Adrenal gland (tissue), 12 donors: ENCODE results near the gene SNF8. TPM values are rescaled to one million over a fixed set of nuclear protein-coding genes. Genes with fewer than 3 reads are reported as not detected.

ENCODE experiments used
- DNase-seq, 7 donors: peaks; one replicate each; pipeline ENCODE4 v3.0.0-alpha.2; 2019 to 2020
- H3K27ac ChIP-seq, 5 donors: fragments of 200-600 bp; sonication (generic) in 4 of 5; 1 replicate in 3 of 5; 2 replicates in 2 of 5; pipeline versions ENCODE4 v1.5.1 to v1.8.0; 2016 to 2020; ENCODE audit warnings: mild to moderate bottlenecking in 1 of 5
- H3K27me3 ChIP-seq: fragments of 200-600 bp; 2 replicates; pipeline ENCODE4 v1.8.0; 2021
- H3K36me3 ChIP-seq, 2 donors: fragments of 200-600 bp; replicated peaks in 1 of 2; 1 replicate in 1 of 2; 2 replicates in 1 of 2; pipeline versions ENCODE4 v1.5.1 to v1.8.0; 2018 to 2022
- H3K4me1 ChIP-seq, 2 donors: fragments of 200-600 bp; replicated peaks in 1 of 2; 1 replicate in 1 of 2; 2 replicates in 1 of 2; pipeline versions ENCODE4 v1.5.1 to v1.8.0; 2018 to 2021
- H3K4me3 ChIP-seq, 4 donors: fragments of 200-600 bp; sonication (generic) in 3 of 4; one replicate each; pipeline ENCODE4 v1.5.1; 2016 to 2018
- H3K9me3 ChIP-seq, 3 donors: fragments of 200-600 bp; sonication (generic) in 1 of 3; replicated peaks in 1 of 3; 1 replicate in 2 of 3; 2 replicates in 1 of 3; pipeline versions ENCODE4 v1.5.1 to v1.8.0; 2016 to 2021
- POLR2A ChIP-seq, 2 donors: fragments of 450-650 bp; IDR thresholded peaks; one replicate each; pipeline ENCODE4 v1.6.1; 2017; ENCODE audit warnings: antibody characterized with exemption in 2 of 2, mild to moderate bottlenecking in 2 of 2, moderate library complexity in 1 of 2
- WGBS, 4 donors: extraction: QIAGEN DNeasy Blood & Tissue Kit in 2 of 4; methylation state at CpG; one replicate each; pipeline versions ENCODE4 v1.1.5 to v1.1.7; 2013 to 2017; 5-methylcytosine and 5-hydroxymethylcytosine counted together
- intact Hi-C, 2 donors: fragments of 100-400 bp; cut with DNase I; formaldehyde crosslinking; loops; one replicate each; pipeline versions ENCODE4 v1.14.1 to v1.15.0; 2022 to 2023
- polyA plus RNA-seq, 3 donors: library from polyadenylated mRNA; stranded (reverse); fragments of 200-250 nt in 2 of 3; fragments of 350-450 nt in 1 of 3; fragmentation: Illumina TruSeq in 1 of 3; extraction: RNeasy Lipid Tissue Mini Kit (QIAGEN cat#74804) in 1 of 3; gene quantifications; one replicate each; pipeline ENCODE4 v1.2.3, GENCODE V29; 2013 to 2014
- total RNA-seq, 9 donors: library from RNA; depleted of rRNA in 4 of 9; stranded (reverse); fragments of >200 nt in 4 of 9; fragments of 120-200 nt in 1 of 9; fragmentation: NEBNext Ultra II Directional in 1 of 9; extraction: Animal tissue kit (Norgen Biotek cat#: 25700) in 1 of 9; gene quantifications; one replicate each; pipeline versions ENCODE4 v1.1.0 to v1.2.4, GENCODE V29; 2013 to 2023
- TF ChIP-seq, protein P1 (sequence below), 6 experiments: fragments of 450-650 bp in 4 of 6; fragments of 200-600 bp in 2 of 6; sonication (generic) in 1 of 6; IDR thresholded peaks; 1 replicate in 5 of 6; 2 replicates in 1 of 6; pipeline versions ENCODE4 v1.5.1 to v1.8.0; 2016 to 2021; ENCODE audit warnings: antibody characterized with exemption in 6 of 6, mild to moderate bottlenecking in 2 of 6, moderate library complexity in 1 of 6
- donor health status: healthy with polysubstance abuse.
- donor health status: Bipolar disorder and iron deficiency.
- donor health status: DM: yes; HTN: yes; CAD: no.
- donor health status: DM: no; HTN: no; CAD: no.
- donor health status: DM: no; HTN: no; CAD: no.
- donor health status: DM: yes; HTN: yes; CAD: no.

SNF8 gene
- total and polyA plus RNA-seq, 12 donors = 52.0 to 160 (median 102) TPM

DNA sequence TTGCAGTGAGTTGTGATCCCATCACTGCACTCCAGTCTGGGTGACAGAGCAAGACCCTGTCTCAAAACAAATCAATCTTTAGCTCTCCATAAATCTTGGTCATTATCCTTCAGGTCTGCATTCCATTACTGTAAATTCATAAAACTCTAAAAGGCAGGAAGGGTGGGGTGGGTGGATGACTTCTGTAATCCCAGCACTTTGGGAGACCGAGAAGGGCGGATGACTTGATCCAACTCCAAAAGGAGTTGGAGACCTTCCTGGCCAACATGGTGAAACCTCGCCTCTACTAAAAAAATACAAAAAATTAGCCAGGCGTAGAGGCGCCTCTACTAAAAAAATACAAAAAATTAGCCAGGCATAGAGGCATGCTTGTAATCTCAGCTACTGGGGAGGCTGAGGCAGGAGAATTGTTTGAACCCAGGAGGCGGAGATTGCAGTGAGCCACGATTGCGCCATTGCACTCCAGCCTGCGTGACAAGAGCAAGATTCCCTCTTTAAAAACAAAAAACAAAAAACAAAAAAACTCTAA, 38.6 kb downstream of the SNF8 start:
- Histone ChIP-seq H3K9me3 (no peaks in the 10 kb centered on the region), H3K36me3 (peaks cover 0 to 8% of the 10 kb centered on the region in 2 donors), H3K27me3 (no peaks in the 10 kb centered on the region), H3K4me1 (peaks cover 16 to 18% of the 10 kb centered on the region in 2 donors), H3K4me3 (no peak overlapping the region), H3K27ac (no peak overlapping the region)
- DNase-seq = no peak
- intact Hi-C loops = no loop called here
- 68 to 91% (median 80%) methylated on average over 9 of the region's 9 CpGs for WGBS, 4 donors
- TF ChIP-seq POLR2A (IDR thresholded peaks at IDR 0.05) = no peak
- TF ChIP-seq, protein P1, sequence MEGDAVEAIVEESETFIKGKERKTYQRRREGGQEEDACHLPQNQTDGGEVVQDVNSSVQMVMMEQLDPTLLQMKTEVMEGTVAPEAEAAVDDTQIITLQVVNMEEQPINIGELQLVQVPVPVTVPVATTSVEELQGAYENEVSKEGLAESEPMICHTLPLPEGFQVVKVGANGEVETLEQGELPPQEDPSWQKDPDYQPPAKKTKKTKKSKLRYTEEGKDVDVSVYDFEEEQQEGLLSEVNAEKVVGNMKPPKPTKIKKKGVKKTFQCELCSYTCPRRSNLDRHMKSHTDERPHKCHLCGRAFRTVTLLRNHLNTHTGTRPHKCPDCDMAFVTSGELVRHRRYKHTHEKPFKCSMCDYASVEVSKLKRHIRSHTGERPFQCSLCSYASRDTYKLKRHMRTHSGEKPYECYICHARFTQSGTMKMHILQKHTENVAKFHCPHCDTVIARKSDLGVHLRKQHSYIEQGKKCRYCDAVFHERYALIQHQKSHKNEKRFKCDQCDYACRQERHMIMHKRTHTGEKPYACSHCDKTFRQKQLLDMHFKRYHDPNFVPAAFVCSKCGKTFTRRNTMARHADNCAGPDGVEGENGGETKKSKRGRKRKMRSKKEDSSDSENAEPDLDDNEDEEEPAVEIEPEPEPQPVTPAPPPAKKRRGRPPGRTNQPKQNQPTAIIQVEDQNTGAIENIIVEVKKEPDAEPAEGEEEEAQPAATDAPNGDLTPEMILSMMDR (IDR thresholded peaks at IDR 0.05) = no peak

DNA sequence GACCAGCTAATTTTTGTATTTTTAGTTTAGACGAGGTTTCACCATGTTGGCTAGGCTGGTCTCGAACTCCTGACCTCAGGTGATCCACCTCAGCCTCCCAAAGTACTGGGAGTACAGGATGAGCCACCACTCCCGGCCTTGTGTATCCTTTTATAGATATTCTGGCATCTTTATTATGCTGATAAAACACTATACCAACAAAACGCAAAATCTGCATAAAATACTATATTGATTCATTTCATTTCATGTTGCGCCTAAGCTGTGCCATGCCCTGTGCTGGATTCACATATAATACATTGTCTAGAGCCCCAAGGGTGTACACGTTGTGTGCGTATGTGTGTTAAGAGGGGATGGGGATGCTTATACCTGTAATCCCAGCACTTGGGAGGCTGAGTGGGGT, 40.2 kb downstream of the SNF8 start:
- Histone ChIP-seq H3K9me3 (no peaks in the 10 kb centered on the region), H3K4me1 (peaks cover 0 to 6% of the 10 kb centered on the region in 2 donors), H3K4me3 (no peak overlapping the region), H3K27me3 (no peaks in the 10 kb centered on the region), H3K36me3 (no peaks in the 10 kb centered on the region), H3K27ac (no peak overlapping the region)
- TF ChIP-seq, protein P1 (IDR thresholded peaks at IDR 0.05) = no peak
- no peak for TF ChIP-seq POLR2A (IDR thresholded peaks at IDR 0.05)
- intact Hi-C loops = no loop called here
- no peak for DNase-seq
- WGBS, 4 donors = 81 to 87% (median 84%) methylated on average over 7 of the region's 7 CpGs

DNA sequence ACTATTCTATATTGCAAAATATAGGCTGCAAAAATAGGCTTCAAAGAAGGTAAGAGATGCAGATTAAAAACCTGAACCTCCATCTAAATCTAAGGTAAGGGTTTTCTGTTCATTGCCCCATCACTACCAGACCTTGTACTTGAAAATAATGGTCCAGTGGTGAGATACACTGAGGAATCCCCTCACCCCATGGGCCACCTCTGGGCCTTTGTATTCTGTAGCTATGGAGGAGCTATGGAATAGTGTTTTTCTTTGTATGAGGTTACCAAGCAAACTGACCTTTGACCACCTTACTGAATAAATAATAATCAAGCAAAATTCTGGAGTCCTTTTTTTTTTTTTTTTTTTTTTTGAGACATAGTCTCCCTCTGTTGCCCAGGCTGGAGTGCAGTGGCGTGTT, 41.2 kb downstream of the SNF8 start:
- WGBS, 4 donors = 86 to 96% (median 94%) methylated on average over 1 of the region's 1 CpG
- no peaks in the 10 kb centered on the region for H3K36me3 ChIP-seq
- no peaks in the 10 kb centered on the region for H3K27me3 ChIP-seq
- no peaks in the 10 kb centered on the region for H3K9me3 ChIP-seq
- H3K4me1 ChIP-seq = peaks cover 0 to 6% of the 10 kb centered on the region in 2 donors
- no peak for DNase-seq
- no peak overlapping the region for H3K27ac ChIP-seq
- H3K4me3 ChIP-seq = no peak overlapping the region
- intact Hi-C loops = no loop called here
- TF ChIP-seq POLR2A (IDR thresholded peaks at IDR 0.05) = no peak
- TF ChIP-seq, protein P1 (IDR thresholded peaks at IDR 0.05) = no peak

DNA sequence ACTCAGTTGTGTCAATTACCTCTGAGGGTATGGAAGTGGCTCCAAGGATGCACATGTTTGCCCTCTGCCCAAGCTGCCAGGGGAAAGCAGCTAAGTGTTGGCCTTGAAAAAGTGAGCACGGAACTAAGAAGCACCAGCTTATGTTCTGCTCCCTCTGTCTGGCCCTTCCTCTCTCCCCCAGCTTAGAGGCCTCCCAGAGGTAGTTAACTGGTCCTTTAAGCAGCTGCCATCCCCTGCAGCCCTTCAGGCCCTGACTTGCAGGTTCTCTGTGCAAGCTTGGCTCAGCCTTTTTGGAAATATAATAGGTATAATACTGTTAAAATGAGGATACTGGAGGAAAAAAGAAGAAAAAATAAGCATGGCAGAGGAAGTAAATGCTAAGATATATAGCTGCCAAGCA, 43.4 kb downstream of the SNF8 start:
- DNase-seq = no peak
- TF ChIP-seq, protein P1 (IDR thresholded peaks at IDR 0.05) = no peak
- TF ChIP-seq POLR2A (IDR thresholded peaks at IDR 0.05) = no peak
- intact Hi-C loops = no loop called here
- Histone ChIP-seq H3K9me3 (no peaks in the 10 kb centered on the region), H3K27ac (no peak overlapping the region), H3K27me3 (no peaks in the 10 kb centered on the region), H3K4me1 (no peaks in the 10 kb centered on the region), H3K36me3 (peaks cover 0 to 8% of the 10 kb centered on the region in 2 donors), H3K4me3 (no peak overlapping the region)
- 23 to 43% (median 38%) methylated on average over 1 of the region's 1 CpG for WGBS, 4 donors
